Left lung (tissue), 10 donors: ENCODE data around the gene MFSD1. TPM values are rescaled to one million over a fixed set of nuclear protein-coding genes. Genes with fewer than 3 reads are reported as not detected.

Source experiments
- ATAC-seq: fragments of 200-7000 bp; cut with Tn5 transposase; one replicate; pipeline ENCODE4 v1.9.1; 2020; ENCODE audit warnings: moderate library complexity
- DNase-seq, 4 donors: peaks; one replicate each; pipeline ENCODE4 v3.0.0-alpha.2; 2013 to 2020
- H3K27ac ChIP-seq, 2 donors: fragments of 200-600 bp; sonication (generic) in 1 of 2; one replicate each; pipeline versions ENCODE4 v1.5.0 to v1.8.0; 2020 to 2021
- H3K27me3 ChIP-seq, 2 donors: fragments of 200-600 bp; sonication (generic) in 1 of 2; one replicate each; pipeline versions ENCODE4 v1.5.0 to v1.8.0; 2020 to 2021
- H3K36me3 ChIP-seq, 2 donors: fragments of 200-600 bp; sonication (generic) in 1 of 2; one replicate each; pipeline versions ENCODE4 v1.5.0 to v1.8.0; 2020 to 2021
- H3K4me1 ChIP-seq, 2 donors: fragments of 200-600 bp; one replicate each; pipeline ENCODE4 v1.8.0; 2021
- H3K4me3 ChIP-seq, 2 donors: fragments of 200-600 bp; sonication (generic) in 1 of 2; one replicate each; pipeline versions ENCODE4 v1.5.0 to v1.8.0; 2020 to 2021; ENCODE audit warnings: mild to moderate bottlenecking in 1 of 2
- H3K9me3 ChIP-seq, 2 donors: fragments of 200-600 bp; sonication (generic) in 1 of 2; one replicate each; pipeline versions ENCODE4 v1.5.0 to v1.8.0; 2020 to 2021
- intact Hi-C, 2 donors: fragments of 100-400 bp; cut with DNase I; formaldehyde crosslinking; loops; one replicate each; pipeline versions ENCODE4 v1.11.2 to v1.14.2; 2022
- polyA plus RNA-seq, 6 donors: library from polyadenylated mRNA; unstranded; fragments of 120-200 nt; gene quantifications; one replicate each; pipeline ENCODE4 v1.2.1, GENCODE V29; 2013; ENCODE audit not compliant: insufficient read length in 6 of 6
- total RNA-seq, 2 donors: library from RNA; stranded (reverse); fragmentation: NEBNext Ultra II Directional; extraction: Animal tissue kit (Norgen Biotek cat#: 25700); gene quantifications; one replicate each; pipeline ENCODE4 v1.2.1, GENCODE V29; 2021
- TF ChIP-seq, protein P1 (sequence below), 2 donors: fragments of 200-600 bp; sonication (generic) in 1 of 2; IDR thresholded peaks; one replicate each; pipeline versions ENCODE4 v1.5.0 to v1.8.0; 2021; ENCODE audit warnings: antibody characterized with exemption in 2 of 2
- donor health status: DM: no; HTN: yes; CAD: no.
- donor health status: DM: no; HTN: no; CAD: no.

MFSD1 gene
- total and polyA plus RNA-seq, 8 donors, result 48.6 to 134 (median 53.1) TPM

DNA sequence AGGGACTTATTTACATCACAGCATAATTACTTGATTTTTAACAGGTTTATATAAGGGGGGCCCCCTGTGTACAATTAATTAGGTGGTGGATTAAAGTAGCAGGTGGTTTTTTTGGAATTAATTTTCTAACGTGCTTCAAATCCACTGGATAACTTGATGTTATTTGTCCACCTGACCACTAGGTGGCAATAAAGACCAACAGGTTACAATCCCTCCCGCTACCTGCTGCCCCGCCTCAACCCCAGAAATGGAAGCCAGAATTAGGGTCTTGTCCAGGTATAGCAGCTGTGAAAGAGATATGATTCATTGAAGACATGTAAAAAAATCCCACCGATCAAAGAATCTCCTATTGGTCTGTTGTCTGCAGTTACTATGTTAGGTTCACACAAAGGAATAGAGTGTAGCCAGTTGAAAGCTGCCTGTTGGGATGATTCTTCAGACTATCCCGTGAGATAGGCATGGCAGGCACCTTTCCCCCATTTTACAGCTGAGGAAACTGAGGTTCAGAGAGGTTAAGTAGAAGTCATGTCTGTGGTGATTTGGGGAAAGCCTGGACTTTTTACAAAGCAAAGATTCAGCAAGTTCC is 44.0 kb downstream of the MFSD1 start:
- no peaks in the 10 kb centered on the region for H3K36me3 ChIP-seq
- H3K27me3 ChIP-seq, result no peaks in the 10 kb centered on the region
- H3K27ac ChIP-seq, result no peak overlapping the region
- TF ChIP-seq, protein P1, sequence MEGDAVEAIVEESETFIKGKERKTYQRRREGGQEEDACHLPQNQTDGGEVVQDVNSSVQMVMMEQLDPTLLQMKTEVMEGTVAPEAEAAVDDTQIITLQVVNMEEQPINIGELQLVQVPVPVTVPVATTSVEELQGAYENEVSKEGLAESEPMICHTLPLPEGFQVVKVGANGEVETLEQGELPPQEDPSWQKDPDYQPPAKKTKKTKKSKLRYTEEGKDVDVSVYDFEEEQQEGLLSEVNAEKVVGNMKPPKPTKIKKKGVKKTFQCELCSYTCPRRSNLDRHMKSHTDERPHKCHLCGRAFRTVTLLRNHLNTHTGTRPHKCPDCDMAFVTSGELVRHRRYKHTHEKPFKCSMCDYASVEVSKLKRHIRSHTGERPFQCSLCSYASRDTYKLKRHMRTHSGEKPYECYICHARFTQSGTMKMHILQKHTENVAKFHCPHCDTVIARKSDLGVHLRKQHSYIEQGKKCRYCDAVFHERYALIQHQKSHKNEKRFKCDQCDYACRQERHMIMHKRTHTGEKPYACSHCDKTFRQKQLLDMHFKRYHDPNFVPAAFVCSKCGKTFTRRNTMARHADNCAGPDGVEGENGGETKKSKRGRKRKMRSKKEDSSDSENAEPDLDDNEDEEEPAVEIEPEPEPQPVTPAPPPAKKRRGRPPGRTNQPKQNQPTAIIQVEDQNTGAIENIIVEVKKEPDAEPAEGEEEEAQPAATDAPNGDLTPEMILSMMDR (IDR thresholded peaks at IDR 0.05), result peak; percentile 41 to 62
- ATAC-seq (peak; percentile 79), DNase-seq (peak in 1 of 4 donors; percentile 24)
- intact Hi-C loops, result loop anchor here in 1 of 2 donors (10.0 kb wide), 1 partner anchor 409 kb away; no protein-coding TSS in a partner anchor
- H3K9me3 ChIP-seq, result no peaks in the 10 kb centered on the region
- no peaks in the 10 kb centered on the region for H3K4me1 ChIP-seq
- H3K4me3 ChIP-seq, result no peak overlapping the region

DNA sequence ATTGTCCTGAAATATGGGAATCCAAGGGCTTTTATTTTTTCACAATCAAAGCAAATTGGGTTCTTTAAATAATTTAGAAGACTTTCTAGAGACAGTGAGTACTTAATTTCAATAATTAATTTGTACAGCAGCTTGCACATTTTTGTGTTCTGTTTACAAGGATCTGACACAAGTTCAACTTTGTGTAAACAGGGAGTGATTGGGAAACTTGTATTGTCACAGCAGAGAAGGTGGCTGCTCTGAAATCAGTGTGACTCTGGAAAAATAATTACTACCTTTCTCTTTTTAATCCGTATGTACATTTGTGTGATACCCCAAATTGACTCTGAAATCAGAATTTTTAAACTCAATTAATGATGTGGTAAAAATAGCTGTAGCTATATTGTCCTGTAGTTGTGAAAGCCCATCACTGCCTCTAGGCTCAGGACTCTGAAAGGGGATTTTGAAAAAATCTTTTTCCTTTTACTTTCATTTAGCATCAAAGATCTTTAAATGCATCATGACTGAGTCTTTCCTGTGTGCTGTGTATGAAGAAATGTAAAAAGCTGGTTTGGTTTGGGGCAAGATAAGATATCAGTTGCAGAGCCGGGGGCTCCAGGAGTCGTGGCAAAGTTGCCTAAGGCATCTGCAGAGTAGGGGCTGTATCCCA is 45.1 kb downstream of the MFSD1 start:
- TF ChIP-seq, protein P1 (IDR thresholded peaks at IDR 0.05), result no peak
- H3K9me3 ChIP-seq, result no peaks in the 10 kb centered on the region
- no peaks in the 10 kb centered on the region for H3K4me1 ChIP-seq
- H3K4me3 ChIP-seq, result no peak overlapping the region
- intact Hi-C loops, result loop anchor here in 1 of 2 donors (10.0 kb wide), 1 partner anchor 408 kb away; no protein-coding TSS in a partner anchor
- DNase-seq (no peak), ATAC-seq (no peak)
- no peaks in the 10 kb centered on the region for H3K27me3 ChIP-seq
- no peak overlapping the region for H3K27ac ChIP-seq
- no peaks in the 10 kb centered on the region for H3K36me3 ChIP-seq

DNA sequence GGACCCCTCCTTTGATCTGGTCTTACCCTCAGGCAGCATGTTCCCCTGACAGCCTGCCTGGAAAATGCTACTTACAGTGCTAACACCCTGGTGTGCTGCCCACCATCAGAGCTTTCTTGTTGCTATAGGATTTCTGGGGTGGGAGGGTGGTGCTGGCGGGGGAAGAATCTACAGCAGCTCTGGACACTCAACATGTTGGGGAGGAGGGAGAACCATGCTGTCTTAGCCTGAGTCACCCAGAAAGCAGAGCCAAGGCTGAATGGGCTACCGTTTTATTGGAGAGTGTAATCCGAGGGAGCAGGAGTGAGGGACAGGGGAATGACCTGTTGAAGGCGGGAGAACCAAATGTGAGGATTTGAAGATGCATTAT is 45.6 kb downstream of the MFSD1 start:
- Histone ChIP-seq H3K27me3 (no peaks in the 10 kb centered on the region), H3K4me3 (no peak overlapping the region), H3K4me1 (no peaks in the 10 kb centered on the region), H3K27ac (no peak overlapping the region), H3K9me3 (no peaks in the 10 kb centered on the region), H3K36me3 (no peaks in the 10 kb centered on the region)
- TF ChIP-seq, protein P1 (IDR thresholded peaks at IDR 0.05), result no peak
- intact Hi-C loops, result loop anchor here in 1 of 2 donors (10.0 kb wide), 1 partner anchor 407 kb away; no protein-coding TSS in a partner anchor
- ATAC-seq, result no peak
- no peak for DNase-seq

DNA sequence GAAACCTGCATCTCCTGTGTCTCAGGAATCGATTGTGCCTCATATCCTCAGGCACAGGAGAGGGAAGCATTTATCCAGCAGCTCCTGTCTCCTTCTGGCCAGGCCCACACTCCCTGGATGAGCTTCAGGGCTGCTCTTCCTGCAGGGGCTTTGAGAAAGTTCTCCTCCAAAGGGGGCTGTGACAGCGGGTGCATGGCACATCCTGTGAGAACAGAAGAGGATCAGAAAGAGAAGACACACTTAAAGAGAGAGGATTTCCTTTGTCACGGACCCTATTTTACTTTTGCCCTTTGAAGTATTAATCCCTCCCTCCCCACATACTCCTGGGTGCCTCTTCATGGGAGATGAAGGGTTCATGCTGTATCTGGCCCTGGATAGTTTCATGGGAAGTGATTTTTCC is 46.0 kb downstream of the MFSD1 start:
- Histone ChIP-seq H3K36me3 (no peaks in the 10 kb centered on the region), H3K9me3 (no peaks in the 10 kb centered on the region), H3K27me3 (no peaks in the 10 kb centered on the region), H3K27ac (no peak overlapping the region), H3K4me3 (no peak overlapping the region), H3K4me1 (no peaks in the 10 kb centered on the region)
- DNase-seq (no peak), ATAC-seq (no peak)
- intact Hi-C loops, result loop anchor here in 1 of 2 donors (10.0 kb wide), 1 partner anchor 407 kb away; no protein-coding TSS in a partner anchor
- TF ChIP-seq, protein P1 (IDR thresholded peaks at IDR 0.05), result no peak

DNA sequence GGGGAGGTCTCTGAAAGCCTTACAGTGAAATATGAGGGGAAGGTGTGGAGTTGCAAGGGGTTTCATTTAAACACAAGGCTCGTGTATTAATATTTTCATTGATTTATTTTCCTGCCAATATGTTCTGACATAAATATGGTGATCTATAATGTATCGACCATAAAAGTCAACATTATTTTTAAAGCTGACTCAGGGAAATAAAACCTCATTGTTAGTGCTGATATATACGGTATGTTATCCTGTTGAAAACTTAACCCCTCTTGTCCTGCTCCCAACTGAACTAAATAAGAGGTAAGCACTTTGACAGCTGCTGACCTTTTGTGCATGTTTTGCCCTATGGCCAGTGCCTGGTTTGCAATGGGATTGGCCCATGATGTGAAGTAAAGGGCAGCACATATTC is 47.9 kb downstream of the MFSD1 start:
- intact Hi-C loops, result loop anchor here in 1 of 2 donors (10.0 kb wide), 1 partner anchor 405 kb away; no protein-coding TSS in a partner anchor
- TF ChIP-seq, protein P1 (IDR thresholded peaks at IDR 0.05), result no peak
- no peak overlapping the region for H3K4me3 ChIP-seq
- no peaks in the 10 kb centered on the region for H3K36me3 ChIP-seq
- DNase-seq (no peak), ATAC-seq (no peak)
- no peaks in the 10 kb centered on the region for H3K27me3 ChIP-seq
- no peaks in the 10 kb centered on the region for H3K9me3 ChIP-seq
- H3K27ac ChIP-seq, result no peak overlapping the region
- no peaks in the 10 kb centered on the region for H3K4me1 ChIP-seq
